Neural crest cell (in vitro differentiated cells): ENCODE data around the gene PACSIN2. TPM values are rescaled to one million over a fixed set of nuclear protein-coding genes. Genes with fewer than 3 reads are reported as not detected.

Experiments
- DNase-seq: peaks from one replicate; pipeline ENCODE4 v3.0.0; 2021; ENCODE audit warnings: low read depth, mixed read lengths, low spot score
- H3K27ac Mint-ChIP-seq: one replicate; pipeline ENCODE4 v1.8.0; 2021; ENCODE audit warnings: mild to moderate bottlenecking, mixed read lengths; ENCODE audit not compliant: unreplicated experiment
- H3K27me3 Mint-ChIP-seq: 2 replicates; pipeline ENCODE4 v1.8.0; 2021; ENCODE audit warnings: low read depth, mild to moderate bottlenecking, mixed read lengths
- H3K36me3 Mint-ChIP-seq: 2 replicates; pipeline ENCODE4 v1.8.0; 2021; ENCODE audit warnings: low read depth, mild to moderate bottlenecking, mixed read lengths
- H3K4me1 Mint-ChIP-seq: 2 replicates; pipeline ENCODE4 v1.8.0; 2021; ENCODE audit warnings: mixed read lengths
- H3K4me3 Mint-ChIP-seq: one replicate; pipeline ENCODE4 v1.8.0; 2021; ENCODE audit warnings: mild to moderate bottlenecking, mixed read lengths
- H3K9me3 Mint-ChIP-seq: 2 replicates; pipeline ENCODE4 v1.8.0; 2021; ENCODE audit warnings: mixed read lengths
- CTCF ChIP-seq: fragments of 200-600 bp; sonication (generic); conservative IDR thresholded peaks from 2 replicates; pipeline ENCODE4 v1.5.0; 2021; ENCODE audit warnings: antibody characterized with exemption, mild to moderate bottlenecking
- total RNA-seq: library from RNA; stranded (reverse); gene quantifications from 2 replicates; pipeline ENCODE4 v1.2.1, GENCODE V29; 2021

PACSIN2 gene
- total RNA-seq, 1 donor from 2014 or later, result 79.4 TPM

- H3K27me3 Mint-ChIP-seq, result no peaks in the 10 kb centered on the region
- peaks cover 2% of the 10 kb centered on the region for H3K36me3 Mint-ChIP-seq
- no peak for TF ChIP-seq CTCF
- H3K27ac Mint-ChIP-seq, result no peak overlapping the region
- DNase-seq, result no peak
- H3K4me3 Mint-ChIP-seq, result peak overlapping the region; percentile 56
- peaks cover 71% of the 10 kb centered on the region for H3K4me1 Mint-ChIP-seq
- H3K9me3 Mint-ChIP-seq, result no peaks in the 10 kb centered on the region
These were observed 8.9 kb downstream of the PACSIN2 start for GRCh38 chr22:43006016-43006505.

GRCh38 chr22:43005106-43005505 lies 9.8 kb downstream of the PACSIN2 start:
- no peaks in the 10 kb centered on the region for H3K9me3 Mint-ChIP-seq
- H3K4me1 Mint-ChIP-seq, result peaks cover 73% of the 10 kb centered on the region
- no peak overlapping the region for H3K27ac Mint-ChIP-seq
- no peak for DNase-seq
- H3K36me3 Mint-ChIP-seq, result peaks cover 2% of the 10 kb centered on the region
- H3K27me3 Mint-ChIP-seq, result no peaks in the 10 kb centered on the region
- H3K4me3 Mint-ChIP-seq, result no peak overlapping the region
- TF ChIP-seq CTCF, result no peak

- Mint-ChIP-seq H3K9me3 (no peaks in the 10 kb centered on the region), H3K4me1 (peaks cover 72% of the 10 kb centered on the region), H3K27me3 (no peaks in the 10 kb centered on the region), H3K36me3 (peaks cover 2% of the 10 kb centered on the region), H3K27ac (no peak overlapping the region), H3K4me3 (no peak overlapping the region)
- TF ChIP-seq CTCF, result no peak
- no peak for DNase-seq
These were observed 10.4 kb downstream of the PACSIN2 start for GRCh38 chr22:43004362-43005035.

- peaks cover 13% of the 10 kb centered on the region for H3K36me3 Mint-ChIP-seq
- no peaks in the 10 kb centered on the region for H3K27me3 Mint-ChIP-seq
- peaks cover 69% of the 10 kb centered on the region for H3K4me1 Mint-ChIP-seq
- no peak for DNase-seq
- no peak overlapping the region for H3K4me3 Mint-ChIP-seq
- peaks cover 2% of the 10 kb centered on the region for H3K9me3 Mint-ChIP-seq
- H3K27ac Mint-ChIP-seq, result no peak overlapping the region
- no peak for TF ChIP-seq CTCF
These were observed 12.8 kb downstream of the PACSIN2 start for GRCh38 chr22:43002202-43002586.

GRCh38 chr22:43001271-43002201 lies 13.4 kb downstream of the PACSIN2 start:
- TF ChIP-seq CTCF, result no peak
- Mint-ChIP-seq H3K27me3 (no peaks in the 10 kb centered on the region), H3K4me1 (peaks cover 66% of the 10 kb centered on the region), H3K9me3 (peaks cover 2% of the 10 kb centered on the region), H3K36me3 (peaks cover 13% of the 10 kb centered on the region), H3K27ac (peak overlapping the region; percentile 5), H3K4me3 (no peak overlapping the region)
- no peak for DNase-seq
